GM18873 (cell line): ENCODE measurements around the gene UGP2.
"Not testable (repeated sequence)": the region's sequence is repeated elsewhere in the genome, so short reads cannot be mapped to it uniquely, and the experiment has no call there.

ENCODE experiments used
- ATAC-seq: cut with Tn5 transposase; IDR thresholded peaks from one replicate; pipeline ENCODE4 v1.9.1; 2021; ENCODE audit warnings: mild to moderate bottlenecking, moderate library complexity, moderate number of reproducible peaks; ENCODE audit not compliant: unreplicated experiment, low FRiP score

Gene UGP2

DNA sequence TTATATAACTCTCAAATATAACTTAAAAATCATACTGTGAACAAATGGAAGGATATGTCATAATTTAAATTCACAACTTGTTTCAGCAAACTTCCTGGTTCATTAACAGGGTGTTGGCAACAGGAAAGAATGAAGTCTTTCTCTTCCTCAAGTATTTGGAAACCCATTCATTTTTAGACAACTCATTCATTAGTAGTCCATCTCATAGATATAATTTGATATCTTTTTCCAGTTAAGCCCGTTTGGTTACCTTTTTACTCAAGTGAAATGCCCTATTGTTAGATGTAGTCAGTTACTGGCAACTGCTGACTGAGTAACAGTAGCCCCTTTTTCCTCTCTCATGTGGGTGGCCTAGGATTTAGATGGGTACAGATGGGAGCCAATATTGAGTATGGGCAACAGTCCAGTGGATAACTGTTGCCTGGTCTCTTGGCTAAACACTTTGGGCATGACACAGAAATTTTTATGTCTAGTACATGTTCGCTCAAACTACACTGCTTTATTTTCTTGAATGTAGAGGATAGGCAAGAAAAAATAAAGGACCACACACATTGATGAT, 4.6 kb upstream of the UGP2 start:
- ATAC-seq: no peak

DNA sequence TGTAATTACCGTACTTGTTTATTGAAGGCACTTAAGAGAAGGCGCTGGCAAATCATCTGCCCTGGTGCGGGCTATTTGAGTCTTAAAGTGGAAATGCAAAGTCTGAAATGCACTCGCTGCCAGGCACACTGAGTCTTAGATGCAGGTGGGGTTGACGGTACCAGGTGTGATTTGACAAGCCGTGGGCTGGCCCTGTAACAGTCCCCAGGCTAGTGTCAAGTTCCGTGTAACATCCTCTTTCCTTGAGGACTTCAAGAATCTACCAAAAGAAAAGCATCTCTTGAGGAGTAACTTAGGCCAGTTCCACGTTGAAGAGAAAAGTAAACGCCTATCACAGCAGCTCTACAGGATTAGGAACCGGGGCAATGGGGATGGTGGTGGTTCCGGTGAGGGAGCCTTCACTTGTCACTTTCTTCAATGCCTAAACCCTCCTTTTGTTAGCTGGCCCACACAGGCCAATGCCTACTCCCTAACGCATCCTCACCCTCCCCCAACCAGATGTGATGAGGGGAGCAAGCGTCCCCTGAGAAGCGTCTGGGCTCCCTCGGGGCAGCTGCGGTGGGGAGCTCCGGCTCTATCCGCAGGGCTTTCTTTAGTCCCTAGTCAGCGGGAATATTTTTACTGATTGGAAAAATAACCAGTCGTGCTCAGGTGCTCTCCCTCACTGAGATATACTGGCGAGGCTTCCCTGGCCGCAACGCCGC, 1.5 kb upstream of the UGP2 start:
- peak; percentile 30 for ATAC-seq

DNA sequence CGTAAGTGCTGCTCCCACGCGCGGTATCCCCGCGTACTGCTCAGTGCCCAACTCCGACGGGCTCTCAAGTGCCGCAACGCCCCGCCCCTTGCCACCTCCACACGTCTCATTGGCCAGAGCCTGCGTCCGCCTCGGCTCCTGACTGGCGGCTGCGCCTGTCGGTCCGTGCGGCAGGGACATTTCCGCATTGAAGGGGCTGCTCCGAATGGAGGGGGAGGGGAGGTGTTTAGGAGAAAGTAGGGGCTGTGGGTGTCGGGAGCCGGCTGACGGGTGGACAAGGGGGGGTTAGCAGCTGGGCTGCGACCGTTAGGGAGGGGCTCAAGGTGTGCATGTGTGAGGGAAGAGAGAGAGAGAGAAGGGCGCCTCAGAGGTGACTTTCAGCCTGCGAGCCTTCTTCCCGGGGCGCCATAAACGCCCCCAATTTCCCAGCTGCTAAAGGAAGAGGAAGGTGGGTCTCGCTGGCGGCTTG, 877 bp upstream of the UGP2 start:
- peak; percentile 91 for ATAC-seq

DNA sequence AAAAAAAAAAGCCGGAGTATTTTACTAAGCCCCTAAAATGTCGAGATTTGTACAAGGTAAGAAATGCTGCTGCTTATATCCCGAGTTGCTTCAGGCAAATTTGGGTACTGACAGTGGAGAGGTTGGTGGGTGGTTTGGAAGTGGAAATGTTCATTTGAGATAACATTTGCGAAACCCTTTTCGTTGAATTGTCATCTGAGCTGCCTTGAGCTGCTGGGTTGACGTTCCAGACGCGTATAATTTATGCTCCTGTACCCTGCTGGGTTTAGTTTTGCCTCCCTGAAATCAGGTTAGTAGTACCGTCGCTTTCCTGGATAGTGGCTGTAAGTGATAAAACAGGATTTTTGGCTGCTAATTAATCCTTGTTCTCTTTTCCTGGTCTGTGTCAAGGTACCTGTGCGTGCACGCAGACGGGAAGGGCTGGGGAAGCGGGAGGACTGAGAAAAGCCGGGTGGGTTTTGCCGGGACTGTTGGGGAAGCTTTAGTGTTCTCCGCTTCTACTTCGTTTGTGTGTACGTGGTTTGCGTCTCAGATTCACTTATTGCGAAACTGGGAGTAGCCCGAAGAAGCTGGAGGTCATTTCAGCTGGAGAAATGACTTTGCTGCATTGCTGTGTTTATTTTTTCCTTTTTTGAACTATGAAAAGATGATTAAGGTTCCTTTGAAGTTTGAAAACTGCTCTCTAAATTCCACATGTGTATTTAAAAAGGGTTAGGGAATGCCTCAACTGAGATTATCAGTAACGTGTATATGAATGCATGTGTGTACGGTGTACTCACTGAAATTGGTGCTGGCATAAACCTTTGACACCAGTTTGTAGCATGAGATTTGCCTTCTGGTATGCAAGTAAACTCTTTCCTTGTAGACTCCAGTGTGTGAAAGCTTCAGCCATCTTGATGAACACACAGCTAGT, 709 bp downstream of the UGP2 start:
- ATAC-seq: no peak

DNA sequence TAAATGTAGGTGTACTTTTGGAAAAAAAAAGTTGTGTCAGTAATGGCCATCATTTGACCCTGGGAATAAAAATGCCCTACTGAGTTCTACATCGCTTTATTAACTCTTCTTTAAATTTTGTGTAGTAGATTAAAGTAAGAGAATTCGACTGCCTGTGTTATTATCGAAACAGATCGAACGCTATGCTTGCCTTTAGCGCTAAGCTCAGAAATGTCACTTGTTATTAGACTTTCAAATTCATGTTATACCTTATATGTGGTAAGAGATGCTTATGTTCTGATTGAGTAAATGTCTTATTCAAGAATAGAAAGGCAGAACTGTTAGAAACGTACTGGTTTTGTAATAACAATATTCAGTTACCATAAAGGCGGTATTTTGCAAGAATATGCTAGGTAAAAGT, 1.4 kb downstream of the UGP2 start:
- ATAC-seq: no peak

DNA sequence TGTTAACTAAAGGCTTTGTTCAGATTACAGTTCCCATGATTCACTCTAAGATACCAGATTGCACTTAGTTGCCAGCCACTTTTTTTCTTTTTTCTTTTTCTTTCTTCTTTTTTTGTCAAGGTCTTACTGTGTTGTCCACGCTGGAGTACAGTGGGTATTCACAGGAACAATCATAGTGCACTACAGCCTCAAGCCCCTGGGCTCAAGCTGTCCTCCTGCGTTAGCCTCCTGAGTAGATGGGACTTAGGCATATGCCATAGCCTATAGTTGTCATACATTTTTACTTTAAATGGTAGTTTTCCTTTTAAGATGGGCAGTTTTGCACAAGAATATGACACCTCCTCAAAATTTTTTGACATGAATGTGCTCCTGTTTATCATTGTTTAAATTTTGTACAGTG, 2.1 kb downstream of the UGP2 start:
- ATAC-seq: no peak

DNA sequence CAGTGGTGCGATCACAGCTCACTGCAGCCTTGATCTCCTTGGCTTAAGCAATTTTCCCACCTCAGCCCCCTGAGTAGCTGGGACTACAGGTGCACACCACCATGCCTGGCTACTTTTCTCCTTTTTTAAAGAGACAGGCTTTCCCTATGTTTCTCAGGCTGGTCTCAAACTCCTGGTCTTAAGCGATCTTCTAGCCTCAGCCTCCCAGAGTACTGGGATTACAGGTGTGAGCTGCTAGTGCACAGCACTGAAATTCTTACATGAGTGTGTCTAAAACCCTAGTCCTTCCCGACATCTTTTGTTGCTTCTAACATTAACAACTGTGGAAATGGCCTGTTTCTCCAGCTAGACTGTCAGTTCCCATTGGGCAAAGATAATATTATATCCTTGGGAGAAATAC, 2.9 kb downstream of the UGP2 start:
- no peak for ATAC-seq

DNA sequence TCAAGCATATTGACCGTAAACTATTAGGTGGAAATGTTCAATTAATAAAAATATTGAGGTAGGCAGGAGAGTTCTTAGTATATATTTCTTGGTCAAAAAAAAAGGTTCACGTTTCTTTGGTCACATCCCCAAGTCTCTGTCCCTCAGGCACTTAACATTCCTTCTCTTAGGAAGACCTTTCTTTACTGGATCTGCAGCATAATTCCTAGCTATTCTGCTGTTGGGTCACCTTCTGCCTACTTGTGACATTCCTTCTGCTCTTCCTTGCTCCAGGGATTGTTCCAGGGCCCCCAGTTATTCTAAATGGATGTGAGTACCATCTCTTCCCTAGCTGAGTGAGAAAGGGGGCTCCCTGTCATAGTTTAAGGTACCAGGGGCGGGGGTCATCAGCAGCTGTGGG, 4.2 kb downstream of the UGP2 start:
- no peak for ATAC-seq

DNA sequence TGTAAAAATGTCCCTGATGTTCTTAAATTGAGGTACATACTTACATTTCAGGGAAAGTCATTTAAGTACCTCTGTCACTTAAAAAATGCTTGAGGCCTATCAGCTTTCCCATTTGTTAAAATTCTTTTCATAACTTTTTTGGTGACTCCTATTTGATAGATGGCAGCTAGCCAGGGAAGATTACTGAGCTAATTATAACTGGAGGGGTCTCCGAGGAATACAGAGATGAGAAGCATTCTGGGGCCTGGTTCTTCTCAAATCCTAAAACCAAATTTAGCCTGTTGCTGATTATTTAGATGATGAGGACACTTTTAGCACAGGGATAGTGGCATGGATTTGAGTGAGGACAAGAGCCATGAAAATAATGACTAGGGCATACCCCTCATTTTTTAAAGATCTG, 4.8 kb downstream of the UGP2 start:
- ATAC-seq: no peak

DNA sequence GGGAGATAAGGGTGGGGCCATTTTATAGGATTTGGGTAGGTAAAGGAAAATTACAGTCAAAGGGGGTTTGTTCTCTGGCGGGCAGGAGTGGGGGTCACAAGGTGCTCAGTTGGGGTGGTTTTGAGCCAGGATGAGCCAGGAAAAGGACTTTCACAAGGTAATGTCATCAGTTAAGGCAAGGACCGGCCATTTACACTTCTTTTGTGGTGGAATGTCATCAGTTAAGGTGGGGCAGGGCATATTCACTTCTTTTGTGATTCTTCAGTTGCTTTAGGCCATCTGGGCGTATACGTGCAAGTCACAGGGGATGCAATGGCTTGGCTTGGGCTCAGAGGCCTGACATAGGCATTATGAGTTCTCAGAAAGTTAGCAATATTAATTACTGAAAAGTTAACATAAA, 5.9 kb downstream of the UGP2 start:
- not testable (repeated sequence) for ATAC-seq

DNA sequence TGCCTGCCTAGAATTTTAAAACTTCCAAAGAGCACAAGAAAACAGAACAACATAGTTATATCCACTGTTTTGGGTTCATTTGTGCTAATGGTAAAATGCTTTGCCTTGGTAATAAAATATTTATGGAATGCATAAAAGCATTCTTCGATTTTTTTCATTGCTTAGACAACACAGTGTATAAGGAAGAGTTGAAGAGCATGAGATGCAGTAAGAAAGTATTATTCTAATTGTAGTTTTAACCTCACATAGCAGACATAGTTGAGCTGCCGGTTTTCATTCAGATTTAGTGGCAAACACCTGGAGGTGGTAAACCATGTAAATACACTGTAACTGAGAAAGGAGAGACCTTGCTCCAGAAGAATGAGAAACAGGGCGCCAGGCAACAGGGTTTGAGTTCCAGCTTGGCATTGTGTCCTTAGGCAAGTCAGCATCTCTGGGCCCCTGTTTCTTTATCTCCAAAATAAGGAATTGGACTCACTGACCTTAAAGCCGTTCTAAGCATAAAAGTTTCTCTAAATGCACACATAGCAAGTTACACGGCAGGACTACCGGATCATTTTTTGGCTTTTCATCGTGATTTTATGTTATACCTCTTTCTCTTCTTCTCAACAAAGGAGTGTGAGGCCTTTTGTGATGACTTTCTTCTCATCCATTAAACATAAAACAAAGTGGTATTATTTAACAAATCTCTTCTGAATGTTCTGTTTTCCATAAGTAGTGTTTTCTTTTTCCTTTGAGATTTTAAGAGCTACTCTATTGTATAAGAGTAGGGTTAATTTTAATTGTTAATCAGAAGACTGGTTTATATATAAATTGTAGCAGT, 7.9 kb downstream of the UGP2 start:
- no peak for ATAC-seq

DNA sequence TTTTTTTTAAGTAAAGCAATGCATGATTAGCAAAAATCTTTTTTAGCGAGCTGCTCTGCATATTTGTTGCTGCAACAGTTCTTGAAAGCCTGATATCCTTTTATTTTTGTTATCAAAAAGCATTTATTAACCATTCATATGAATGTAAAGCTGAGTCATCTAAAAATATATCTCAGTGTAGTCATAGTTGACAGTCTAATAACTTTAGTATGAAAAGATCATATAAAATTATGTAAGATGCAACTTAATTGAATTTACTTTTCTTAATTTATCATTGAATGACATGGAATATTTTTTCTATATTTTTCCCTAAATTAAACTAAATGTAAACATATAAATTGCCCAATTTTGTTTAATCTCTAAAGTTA, 8.5 kb downstream of the UGP2 start:
- ATAC-seq: no peak

DNA sequence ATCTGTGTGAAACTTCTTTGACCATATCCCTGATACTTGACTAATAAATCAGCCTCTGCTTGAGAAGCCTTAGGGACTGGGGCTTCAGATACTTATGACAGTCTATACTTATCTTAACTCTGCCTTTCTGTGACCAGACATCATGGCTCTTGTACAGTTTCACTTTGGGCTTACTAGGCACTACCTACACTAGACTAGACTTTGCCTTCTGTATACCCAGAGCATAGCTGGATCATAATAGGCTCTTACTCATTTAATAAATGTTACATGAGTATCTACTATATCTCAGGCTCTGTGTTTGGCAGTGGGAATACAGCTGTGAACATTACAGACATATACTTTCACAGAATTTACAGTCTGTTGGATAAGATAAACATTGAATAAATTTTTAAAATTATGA, 9.0 kb downstream of the UGP2 start:
- ATAC-seq: no peak

DNA sequence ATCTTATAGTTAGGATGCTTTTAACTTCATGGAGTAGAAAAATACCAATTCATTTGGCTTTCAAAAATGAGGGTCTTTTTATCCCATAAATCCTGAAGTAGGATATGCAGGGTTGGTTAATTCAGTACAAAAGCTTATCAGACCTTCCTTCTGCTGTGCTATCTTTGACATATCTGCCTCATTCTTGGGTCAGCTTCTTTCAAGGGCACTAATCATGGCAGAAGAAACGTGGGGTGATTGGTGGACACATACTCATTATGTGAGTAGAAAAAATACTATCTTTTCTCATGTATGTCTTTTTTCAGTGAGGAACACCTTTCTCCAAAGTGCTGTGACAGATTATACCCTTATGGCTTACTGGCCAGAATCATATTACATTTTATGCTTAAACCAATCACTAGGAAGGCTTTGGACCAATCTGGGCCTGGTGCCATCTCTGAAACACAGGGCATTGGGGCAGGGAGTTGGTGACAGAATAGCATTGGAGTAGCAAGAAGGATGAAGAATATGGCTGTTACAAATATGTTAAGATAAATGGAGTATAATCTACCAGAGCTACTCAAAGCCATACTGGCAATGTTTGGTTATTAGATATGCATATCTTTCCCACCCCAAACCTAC, 10.1 kb downstream of the UGP2 start:
- ATAC-seq: no peak

DNA sequence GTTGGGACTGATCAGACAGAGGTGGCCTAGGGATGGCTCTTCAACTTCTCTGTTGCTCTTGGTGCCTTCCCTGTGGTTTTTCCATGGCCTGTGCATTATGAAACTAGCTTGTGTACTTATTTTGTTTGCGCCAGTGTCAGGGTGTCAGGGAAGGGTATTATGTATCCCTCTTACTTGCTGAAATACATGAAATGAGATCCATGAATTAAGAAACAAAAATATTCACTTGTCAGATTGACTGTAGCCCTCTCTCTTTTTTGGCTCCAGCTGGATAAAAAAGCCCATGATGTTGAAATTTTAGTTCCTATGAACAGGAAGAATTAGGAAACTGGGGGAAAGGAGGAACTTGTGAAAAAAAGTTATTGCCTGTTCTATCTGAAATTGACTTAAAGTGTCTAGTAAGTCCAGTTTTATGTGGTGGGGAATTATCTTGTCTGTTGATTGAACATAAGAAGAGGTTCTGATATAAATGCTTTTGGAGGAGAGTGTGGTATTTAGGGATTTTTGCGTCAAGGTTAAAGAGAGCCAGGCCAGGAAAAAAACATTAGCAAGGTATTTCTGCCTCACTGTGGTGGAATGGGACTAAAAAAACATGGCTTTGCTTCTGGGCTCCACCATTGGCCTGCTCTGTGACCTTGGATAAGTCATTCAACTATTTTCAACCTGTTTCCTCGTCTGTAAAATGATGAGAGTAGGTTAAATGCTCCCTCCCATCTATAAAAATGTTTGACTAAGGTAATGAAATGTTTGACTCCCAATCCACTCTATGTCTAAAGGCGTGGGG, 12.0 kb downstream of the UGP2 start:
- ATAC-seq: no peak

DNA sequence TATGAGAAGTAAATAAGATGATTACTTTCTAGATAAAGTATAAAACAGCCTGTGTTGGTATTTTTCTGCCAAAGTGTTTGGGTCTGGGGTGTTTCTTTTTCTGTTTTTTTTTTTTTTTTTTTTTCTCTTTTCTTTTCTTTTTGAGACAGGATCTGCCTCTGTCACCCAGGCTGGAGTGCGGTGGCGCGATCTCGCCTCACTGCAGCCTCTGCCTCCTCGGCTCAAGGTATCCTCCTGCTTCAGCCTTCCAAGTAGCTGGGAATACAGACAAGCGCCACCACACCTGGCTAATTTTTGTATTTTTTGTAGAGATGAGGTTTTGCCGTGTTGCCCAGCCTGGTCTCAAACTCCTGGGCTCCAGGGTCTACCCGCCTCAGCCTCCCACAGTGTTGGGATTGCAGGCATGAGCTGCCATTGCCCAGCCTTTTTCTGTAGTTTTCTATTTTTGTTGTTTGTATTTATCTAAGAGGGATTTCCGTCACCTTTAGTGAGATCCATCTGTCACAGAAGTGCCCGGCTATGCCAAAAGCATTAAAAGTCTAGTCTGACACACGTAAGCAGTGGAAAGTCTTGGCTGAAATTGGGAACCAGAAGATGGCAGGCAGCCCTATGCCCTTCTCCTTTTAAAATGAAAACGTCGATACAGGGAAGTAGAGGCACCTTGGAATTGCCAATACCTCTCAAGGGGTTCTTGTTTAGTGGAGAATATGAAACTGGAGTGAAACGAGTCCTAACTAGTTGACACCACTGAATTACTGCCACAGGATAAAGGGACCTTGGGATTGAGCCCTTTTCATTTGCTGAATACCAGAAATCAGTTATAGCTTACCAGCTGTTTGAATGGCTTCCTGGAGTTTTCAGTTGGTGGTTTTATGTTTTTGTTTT, 14.0 kb downstream of the UGP2 start:
- no peak for ATAC-seq

DNA sequence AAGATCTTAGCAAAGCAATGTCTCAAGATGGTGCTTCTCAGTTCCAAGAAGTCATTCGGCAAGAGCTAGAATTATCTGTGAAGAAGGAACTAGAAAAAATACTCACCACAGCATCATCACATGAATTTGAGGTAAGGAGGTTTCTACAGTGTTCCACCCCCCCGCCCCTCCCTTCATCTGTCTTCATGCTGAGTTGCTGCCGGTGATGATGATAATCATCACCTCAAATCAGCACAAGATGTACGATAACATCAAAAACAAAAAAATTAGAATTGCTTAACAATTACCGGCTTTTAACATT, 14.6 kb downstream of the UGP2 start:
- no peak for ATAC-seq

DNA sequence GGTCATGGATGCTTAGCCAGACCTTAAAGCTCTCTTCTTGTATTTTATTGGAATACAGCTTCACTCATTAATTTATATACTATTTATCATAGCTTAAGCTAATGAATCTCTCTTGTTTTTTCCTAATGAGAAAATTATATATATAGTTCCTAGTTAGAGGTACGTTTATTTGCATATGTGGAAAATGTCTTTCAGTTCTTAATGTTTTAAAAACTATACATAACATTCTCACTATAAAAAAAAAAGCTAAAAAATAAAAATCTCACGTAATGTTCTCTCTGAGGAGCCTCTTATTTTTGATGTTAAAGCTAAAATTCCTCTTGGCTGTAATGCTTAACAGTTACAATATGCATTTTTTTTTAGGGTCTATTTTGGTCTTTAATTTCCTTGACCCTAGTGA, 16.6 kb downstream of the UGP2 start:
- no peak for ATAC-seq
